Measurements from ENCODE around the gene KLF9. TPM values are rescaled to one million over a fixed set of nuclear protein-coding genes. Genes with fewer than 3 reads are reported as not detected.

KLF9 gene
- total and polyA plus RNA-seq, 9 of the 15 experiments (the other 6 are each of a cell fraction or from before 2014, with no cell fraction given), result 3.3 to 11.9 (median 6.9) TPM

DNA sequence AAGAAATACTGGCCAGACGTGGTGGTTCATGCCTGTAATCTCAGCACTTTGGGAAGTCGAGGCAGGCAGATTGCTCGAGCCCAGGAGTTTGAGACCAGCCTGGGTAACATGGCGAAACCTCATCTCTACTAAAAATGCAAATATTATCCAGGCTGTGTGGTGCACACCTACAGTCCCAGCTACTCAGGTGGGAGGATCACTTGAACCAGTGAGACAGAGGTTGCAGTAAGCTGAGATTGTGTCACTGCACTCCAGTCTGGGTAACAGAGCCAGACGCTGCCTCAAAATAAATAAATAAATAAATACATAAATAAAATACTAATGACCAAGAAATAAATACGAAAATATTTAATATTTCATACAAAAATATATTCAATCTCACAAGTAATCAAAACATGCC is 18.8 kb downstream of the KLF9 start:
- H3K4me1 ChIP-seq (replicated peaks in 1 of 2; ENCODE audit: control insufficient read depth in 2 of 2, insufficient read depth in 2 of 2, low read length in 2 of 2), result peaks cover 17 to 28% of the 10 kb centered on the region in 2 experiments; a peak in 4 of 5 replicates

More for the DNA sequence above, 18.8 kb downstream of the KLF9 start:
- Histone ChIP-seq H3K27me3 (ENCODE audit: control insufficient read depth in 2 of 2, insufficient read depth in 2 of 2, low read length in 2 of 2) (no peaks in the 10 kb centered on the region), H3K27ac (ENCODE audit: extremely low read depth, low read depth, low read length) (no peak overlapping the region), H4K20me1 (replicated peaks; ENCODE audit: control insufficient read depth, insufficient read depth, low read length) (peaks cover 24% of the 10 kb centered on the region), H3K9me3 (replicated peaks; ENCODE audit: control insufficient read depth, insufficient read depth, low read depth, low read length) (no peaks in the 10 kb centered on the region), H3K4me2 (ENCODE audit: insufficient read depth, low read length) (no peak overlapping the region), H3K4me3 (no peak overlapping the region), H3K79me2 (ENCODE audit: control insufficient read depth, insufficient read depth, low read length) (peaks cover 91% of the 10 kb centered on the region), H2AFZ (ENCODE audit: low read depth, low read length) (no peak overlapping the region), H3K36me3 (ENCODE audit: control insufficient read depth, insufficient read depth, low read length) (no peaks in the 10 kb centered on the region), H3K9me1 (ENCODE audit: control insufficient read depth, insufficient read depth, low read length) (no peaks in the 10 kb centered on the region), H3K9ac (ENCODE audit: insufficient read depth in 1 of 2, low read depth in 2 of 2, low read length in 2 of 2) (no peak overlapping the region)
- ATAC-seq (no peak), FAIRE-seq (no peak), DNase-seq (ENCODE audit: extremely low read depth in 1 of 4, low spot score in 3 of 4) (no peak)
- intact Hi-C loops (cut with micrococcal nuclease), result no loop called here
- no TSS peak for BruUV-seq (replicated peaks)
- ChIA-PET CTCF (ENCODE audit: low intra/inter-chr PET ratio) (no interaction called here), POLR2A (no interaction called here)
- in situ Hi-C loops (cut with MboI), result no loop called here
- WGBS (ENCODE audit: insufficient coverage, low coverage, missing lambda C conversion rate), result 80% methylated on average over 6 of the region's 6 CpGs
- TF ChIP-seq, protein P1, sequence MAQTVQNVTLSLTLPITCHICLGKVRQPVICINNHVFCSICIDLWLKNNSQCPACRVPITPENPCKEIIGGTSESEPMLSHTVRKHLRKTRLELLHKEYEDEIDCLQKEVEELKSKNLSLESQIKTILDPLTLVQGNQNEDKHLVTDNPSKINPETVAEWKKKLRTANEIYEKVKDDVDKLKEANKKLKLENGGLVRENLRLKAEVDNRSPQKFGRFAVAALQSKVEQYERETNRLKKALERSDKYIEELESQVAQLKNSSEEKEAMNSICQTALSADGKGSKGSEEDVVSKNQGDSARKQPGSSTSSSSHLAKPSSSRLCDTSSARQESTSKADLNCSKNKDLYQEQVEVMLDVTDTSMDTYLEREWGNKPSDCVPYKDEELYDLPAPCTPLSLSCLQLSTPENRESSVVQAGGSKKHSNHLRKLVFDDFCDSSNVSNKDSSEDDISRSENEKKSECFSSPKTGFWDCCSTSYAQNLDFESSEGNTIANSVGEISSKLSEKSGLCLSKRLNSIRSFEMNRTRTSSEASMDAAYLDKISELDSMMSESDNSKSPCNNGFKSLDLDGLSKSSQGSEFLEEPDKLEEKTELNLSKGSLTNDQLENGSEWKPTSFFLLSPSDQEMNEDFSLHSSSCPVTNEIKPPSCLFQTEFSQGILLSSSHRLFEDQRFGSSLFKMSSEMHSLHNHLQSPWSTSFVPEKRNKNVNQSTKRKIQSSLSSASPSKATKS (CRISPR knock-in tag; IDR thresholded peaks at IDR 0.05), result no peak
- no peak for TF ChIP-seq E2F4 (CRISPR knock-in tag; IDR thresholded peaks at IDR 0.05; ENCODE audit: low read depth)
- no peak for TF ChIP-seq SAFB (IDR thresholded peaks at IDR 0.05; ENCODE audit: borderline replicate concordance, low read depth, low read length)
- no peak for TF ChIP-seq ZNF586 (CRISPR knock-in tag; conservative IDR thresholded peaks at IDR 0.05)
- no peak for TF ChIP-seq TFE3 (CRISPR knock-in tag; IDR thresholded peaks at IDR 0.05)
- TF ChIP-seq CBX1 (IDR thresholded peaks at IDR 0.05; ENCODE audit: low read depth), result no peak
- no peak for TF ChIP-seq ZZZ3 (IDR thresholded peaks at IDR 0.05)
- no peak for TF ChIP-seq RNF2 (IDR thresholded peaks at IDR 0.05)
- no peak for TF ChIP-seq E2F3 (CRISPR knock-in tag; IDR thresholded peaks at IDR 0.05)
- no peak for TF ChIP-seq CEBPB (tag; IDR thresholded peaks at IDR 0.05)
- no peak for TF ChIP-seq ZNF57 (CRISPR knock-in tag; IDR thresholded peaks at IDR 0.05)
- TF ChIP-seq POLR2AphosphoS2 (IDR thresholded peaks at IDR 0.05; ENCODE audit: low read length), result no peak
- no peak for TF ChIP-seq RBM34 (IDR thresholded peaks at IDR 0.05; ENCODE audit: borderline replicate concordance, insufficient read depth, low read length)
- TF ChIP-seq CREB1 (IDR thresholded peaks at IDR 0.05), result no peak
- no peak for TF ChIP-seq CREB1 (CRISPR knock-in tag; IDR thresholded peaks at IDR 0.05)
- no peak for TF ChIP-seq CSDE1 (IDR thresholded peaks at IDR 0.05)
- no peak for TF ChIP-seq ZNF263 (CRISPR knock-in tag; IDR thresholded peaks at IDR 0.05; ENCODE audit: borderline replicate concordance)
- no peak for TF ChIP-seq FOXA1 (IDR thresholded peaks at IDR 0.05; ENCODE audit: borderline replicate concordance)
